ENCODE results near the gene NOTCH3.
A peak's percentile ranks its signal among the peaks of the same experiment; 100 is the strongest.

Gene NOTCH3

GRCh38 chr19:15159251-15159650 lies 41.5 kb downstream of the NOTCH3 start:
- no peak for DNase-seq

GRCh38 chr19:15156391-15156790 lies 44.4 kb downstream of the NOTCH3 start:
- no peak for DNase-seq

- no peak for DNase-seq
These were observed 45.5 kb downstream of the NOTCH3 start for GRCh38 chr19:15155296-15155695.

GRCh38 chr19:15154002-15154612 lies 46.7 kb downstream of the NOTCH3 start:
- DNase-seq: peak; percentile 39

GRCh38 chr19:15149737-15150136 lies 51.1 kb downstream of the NOTCH3 start:
- DNase-seq: no peak

GRCh38 chr19:15147090-15147489 lies 53.7 kb downstream of the NOTCH3 start:
- DNase-seq: no peak

- DNase-seq: no peak
These were observed 56.6 kb downstream of the NOTCH3 start for GRCh38 chr19:15144046-15144646.

GRCh38 chr19:15142313-15142712 lies 58.5 kb downstream of the NOTCH3 start:
- DNase-seq: no peak

GRCh38 chr19:15141143-15141542 lies 59.7 kb downstream of the NOTCH3 start:
- DNase-seq: no peak

- no peak for DNase-seq
These were observed 62.4 kb downstream of the NOTCH3 start for GRCh38 chr19:15138427-15138826.

GRCh38 chr19:15137777-15138176 lies 63.0 kb downstream of the NOTCH3 start:
- no peak for DNase-seq

- no peak for DNase-seq
These were observed 64.4 kb downstream of the NOTCH3 start for GRCh38 chr19:15136234-15136954.

GRCh38 chr19:15129856-15130585 lies 70.8 kb downstream of the NOTCH3 start:
- DNase-seq: no peak

GRCh38 chr19:15128162-15128770 lies 72.5 kb downstream of the NOTCH3 start:
- DNase-seq: no peak

GRCh38 chr19:15126131-15126910 lies 74.5 kb downstream of the NOTCH3 start:
- DNase-seq: no peak

- peak; percentile 99 for DNase-seq
These were observed 75.3 kb downstream of the NOTCH3 start for GRCh38 chr19:15125232-15126067.

- no peak for DNase-seq
These were observed 76.1 kb downstream of the NOTCH3 start for GRCh38 chr19:15124572-15125231.

GRCh38 chr19:15123900-15124299 lies 76.9 kb downstream of the NOTCH3 start:
- DNase-seq: no peak

- no peak for DNase-seq
These were observed 77.5 kb downstream of the NOTCH3 start for GRCh38 chr19:15123031-15123890.

All from activated CD4-positive, alpha-beta T cell treated with anti-CD3 and anti-CD28 coated beads, Interleukin-2, Interleukin-6, amounts not matched to agents 100 ng/mL and 50 ng/mL, durations not matched to agents 16 hours and 8 hours (primary cell).